ENCODE measurements around the gene HSPH1.

DNA sequence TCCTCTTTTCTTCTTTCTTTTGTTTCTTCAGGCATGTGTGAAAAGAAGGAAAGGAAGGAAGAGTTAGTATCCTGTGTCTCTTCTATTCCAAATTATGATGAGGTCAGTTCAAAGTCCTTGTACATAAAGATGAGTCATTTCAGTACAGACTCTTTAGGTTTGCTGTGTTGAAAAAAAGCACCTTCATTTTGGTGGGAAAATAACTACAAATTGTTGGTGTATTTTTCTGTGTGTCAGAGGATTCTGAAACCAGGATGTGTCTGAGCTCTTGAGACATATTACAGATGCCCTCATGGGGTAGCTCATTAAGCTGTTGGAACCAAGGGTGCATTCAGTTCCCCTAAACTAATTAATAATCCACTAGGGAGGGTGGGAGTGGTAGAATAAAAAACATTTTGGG, 5.8 kb upstream of the HSPH1 start:
- TF ChIP-seq YY1 (IDR thresholded peaks at IDR 0.05; ENCODE audit: insufficient read depth, insufficient read length) (no peak), SUZ12 (IDR thresholded peaks at IDR 0.05; ENCODE audit: extremely low read depth, insufficient read depth, insufficient read length) (no peak)

Data from NT2/D1 (cell line).